Measurements from ENCODE around the gene ANK3. TPM values are rescaled to one million over a fixed set of nuclear protein-coding genes. Genes with fewer than 3 reads are reported as not detected.

Gene ANK3
- total RNA-seq, 1 experiment from 2014 or later = 15.3 TPM

DNA sequence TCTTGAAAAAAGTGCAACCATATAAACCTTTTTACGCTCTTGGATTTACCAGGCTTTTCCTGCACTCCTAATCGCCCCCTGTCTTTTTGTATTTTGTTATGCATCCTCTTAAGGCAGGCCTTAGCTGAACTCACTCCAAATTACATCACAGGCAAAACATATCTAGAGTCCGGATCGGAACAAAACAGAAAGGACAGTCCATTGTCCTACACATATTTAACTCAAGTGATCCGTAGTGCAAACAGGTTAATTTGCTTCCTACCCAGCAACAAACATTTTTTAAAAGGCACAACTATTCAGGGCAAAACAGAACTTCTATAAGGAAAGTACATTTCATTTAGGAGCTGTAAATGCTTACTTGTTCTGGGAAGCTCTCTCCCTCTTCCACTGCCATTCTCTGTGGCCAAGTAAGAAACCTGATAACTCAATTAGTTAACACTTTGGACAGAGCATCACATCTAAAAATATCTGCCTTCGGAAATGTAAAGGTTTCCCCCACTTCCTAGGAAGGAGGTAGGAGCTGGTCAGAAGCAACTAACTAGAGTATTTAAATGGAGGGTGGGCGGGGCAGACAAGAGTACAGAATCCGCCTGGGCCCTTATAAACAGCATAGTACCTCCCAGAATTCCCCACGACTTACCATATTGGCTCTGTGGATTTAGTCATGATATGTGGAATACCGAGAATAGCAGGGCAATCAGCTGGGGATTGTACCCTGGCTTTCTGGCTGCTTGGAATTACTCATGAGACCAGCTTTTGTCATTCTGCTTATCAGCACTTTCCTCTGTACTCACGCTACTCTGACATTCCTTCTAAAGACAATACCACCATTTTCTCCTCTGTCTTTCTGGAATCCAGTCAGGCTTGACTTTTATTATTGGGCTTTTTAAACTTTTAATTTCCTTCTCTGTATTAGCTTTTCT, 89.5 kb downstream of the ANK3 start:
- no TSS peak for BruUV-seq (replicated peaks)
- H3K9ac ChIP-seq (ENCODE audit: low read length) = no peak overlapping the region
- H3K4me1 ChIP-seq (ENCODE audit: control insufficient read depth in 1 of 2, insufficient read depth in 2 of 2, low read length in 2 of 2) = no peaks in the 10 kb centered on the region
- no peaks in the 10 kb centered on the region for H3K9me2 ChIP-seq (ENCODE audit: insufficient read depth)
- no peak for DNase-seq (ENCODE audit: low read depth, low spot score)
- TF ChIP-seq REST (IDR thresholded peaks at IDR 0.05; ENCODE audit: low read depth) (no peak), SRF (IDR thresholded peaks at IDR 0.05; ENCODE audit: low read depth) (no peak), RAD21 (IDR thresholded peaks at IDR 0.05; ENCODE audit: low read depth) (no peak), SP1 (IDR thresholded peaks at IDR 0.05; ENCODE audit: low read depth) (no peak), POLR2A (IDR thresholded peaks at IDR 0.05; ENCODE audit: borderline replicate concordance, extremely low read depth, insufficient read depth, insufficient read length) (no peak), ZNF274 (IDR thresholded peaks at IDR 0.05; ENCODE audit: low read depth, low read length) (no peak), FOSL1 (IDR thresholded peaks at IDR 0.05; ENCODE audit: low read depth) (no peak), CBX3 (IDR thresholded peaks at IDR 0.05; ENCODE audit: low read depth) (no peak), ATF3 (IDR thresholded peaks at IDR 0.05) (no peak), ZFX (IDR thresholded peaks at IDR 0.05) (no peak), MAX (IDR thresholded peaks at IDR 0.05) (no peak), YY1 (IDR thresholded peaks at IDR 0.05; ENCODE audit: extremely low read depth, insufficient replicate concordance, low read depth, low read length) (no peak), SIN3A (IDR thresholded peaks at IDR 0.05; ENCODE audit: low read depth) (no peak), EZH2phosphoT487 (IDR thresholded peaks at IDR 0.05; ENCODE audit: borderline replicate concordance) (no peak), TCF7L2 (IDR thresholded peaks at IDR 0.05; ENCODE audit: borderline replicate concordance, extremely low read depth, insufficient read depth, insufficient read length) (no peak)
- TF ChIP-seq, protein P1, sequence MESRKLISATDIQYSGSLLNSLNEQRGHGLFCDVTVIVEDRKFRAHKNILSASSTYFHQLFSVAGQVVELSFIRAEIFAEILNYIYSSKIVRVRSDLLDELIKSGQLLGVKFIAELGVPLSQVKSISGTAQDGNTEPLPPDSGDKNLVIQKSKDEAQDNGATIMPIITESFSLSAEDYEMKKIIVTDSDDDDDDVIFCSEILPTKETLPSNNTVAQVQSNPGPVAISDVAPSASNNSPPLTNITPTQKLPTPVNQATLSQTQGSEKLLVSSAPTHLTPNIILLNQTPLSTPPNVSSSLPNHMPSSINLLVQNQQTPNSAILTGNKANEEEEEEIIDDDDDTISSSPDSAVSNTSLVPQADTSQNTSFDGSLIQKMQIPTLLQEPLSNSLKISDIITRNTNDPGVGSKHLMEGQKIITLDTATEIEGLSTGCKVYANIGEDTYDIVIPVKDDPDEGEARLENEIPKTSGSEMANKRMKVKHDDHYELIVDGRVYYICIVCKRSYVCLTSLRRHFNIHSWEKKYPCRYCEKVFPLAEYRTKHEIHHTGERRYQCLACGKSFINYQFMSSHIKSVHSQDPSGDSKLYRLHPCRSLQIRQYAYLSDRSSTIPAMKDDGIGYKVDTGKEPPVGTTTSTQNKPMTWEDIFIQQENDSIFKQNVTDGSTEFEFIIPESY (IDR thresholded peaks at IDR 0.05; ENCODE audit: extremely low read depth, insufficient replicate concordance, low read length) = no peak
- TF ChIP-seq, protein P2, sequence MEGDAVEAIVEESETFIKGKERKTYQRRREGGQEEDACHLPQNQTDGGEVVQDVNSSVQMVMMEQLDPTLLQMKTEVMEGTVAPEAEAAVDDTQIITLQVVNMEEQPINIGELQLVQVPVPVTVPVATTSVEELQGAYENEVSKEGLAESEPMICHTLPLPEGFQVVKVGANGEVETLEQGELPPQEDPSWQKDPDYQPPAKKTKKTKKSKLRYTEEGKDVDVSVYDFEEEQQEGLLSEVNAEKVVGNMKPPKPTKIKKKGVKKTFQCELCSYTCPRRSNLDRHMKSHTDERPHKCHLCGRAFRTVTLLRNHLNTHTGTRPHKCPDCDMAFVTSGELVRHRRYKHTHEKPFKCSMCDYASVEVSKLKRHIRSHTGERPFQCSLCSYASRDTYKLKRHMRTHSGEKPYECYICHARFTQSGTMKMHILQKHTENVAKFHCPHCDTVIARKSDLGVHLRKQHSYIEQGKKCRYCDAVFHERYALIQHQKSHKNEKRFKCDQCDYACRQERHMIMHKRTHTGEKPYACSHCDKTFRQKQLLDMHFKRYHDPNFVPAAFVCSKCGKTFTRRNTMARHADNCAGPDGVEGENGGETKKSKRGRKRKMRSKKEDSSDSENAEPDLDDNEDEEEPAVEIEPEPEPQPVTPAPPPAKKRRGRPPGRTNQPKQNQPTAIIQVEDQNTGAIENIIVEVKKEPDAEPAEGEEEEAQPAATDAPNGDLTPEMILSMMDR (IDR thresholded peaks at IDR 0.05 in 2 of 3, conservative IDR thresholded peaks at IDR 0.05 in 1 of 3; ENCODE audit: borderline replicate concordance in 1 of 3, insufficient read depth in 1 of 3, low read depth in 2 of 3, low read length in 2 of 3) = no peak
- no peak overlapping the region for H3K4me3 ChIP-seq (replicated peaks in 1 of 2; ENCODE audit: low read depth in 1 of 2, low read length in 2 of 2)
- H4K20me1 ChIP-seq (ENCODE audit: insufficient read depth) = no peaks in the 10 kb centered on the region
- intact Hi-C loops (cut with micrococcal nuclease) = no loop called here
- ATAC-seq = no peak
- no peaks in the 10 kb centered on the region for H3K27me3 ChIP-seq (ENCODE audit: insufficient read depth, low read length)
- H3K9me3 ChIP-seq (ENCODE audit: control insufficient read depth in 1 of 2, insufficient read depth in 1 of 2, low read depth in 1 of 2, low read length in 2 of 2) = no peaks in the 10 kb centered on the region
- ChIA-PET CTCF (no interaction called here), POLR2A (no interaction called here), RAD21 (ENCODE audit: low non-redundant PET in 1 of 2, low total read pairs in 2 of 2, uncharacterized antibody in 2 of 2, unreplicated experiment in 2 of 2) (no interaction called here)
- H3K79me2 ChIP-seq (ENCODE audit: insufficient read depth, low read length) = no peaks in the 10 kb centered on the region
- no peaks in the 10 kb centered on the region for H3K36me3 ChIP-seq (ENCODE audit: control insufficient read depth in 1 of 2, insufficient read depth in 2 of 2, low read length in 2 of 2)
- no peak overlapping the region for H2AFZ ChIP-seq (ENCODE audit: low read depth, low read length, poor library complexity, severe bottlenecking)
- H3K4me2 ChIP-seq (ENCODE audit: low read length) = no peak overlapping the region
- H3K27ac ChIP-seq (ENCODE audit: low read depth, low read length) = no peak overlapping the region
